Smooth muscle cell of the brain vasculature (primary cell): ENCODE data around the gene SYNC.

ENCODE experiments used
- DNase-seq: peaks from one replicate; pipeline ENCODE4 v3.0.0-alpha.2; 2012; ENCODE audit warnings: low read depth, low spot score

Gene SYNC

DNA sequence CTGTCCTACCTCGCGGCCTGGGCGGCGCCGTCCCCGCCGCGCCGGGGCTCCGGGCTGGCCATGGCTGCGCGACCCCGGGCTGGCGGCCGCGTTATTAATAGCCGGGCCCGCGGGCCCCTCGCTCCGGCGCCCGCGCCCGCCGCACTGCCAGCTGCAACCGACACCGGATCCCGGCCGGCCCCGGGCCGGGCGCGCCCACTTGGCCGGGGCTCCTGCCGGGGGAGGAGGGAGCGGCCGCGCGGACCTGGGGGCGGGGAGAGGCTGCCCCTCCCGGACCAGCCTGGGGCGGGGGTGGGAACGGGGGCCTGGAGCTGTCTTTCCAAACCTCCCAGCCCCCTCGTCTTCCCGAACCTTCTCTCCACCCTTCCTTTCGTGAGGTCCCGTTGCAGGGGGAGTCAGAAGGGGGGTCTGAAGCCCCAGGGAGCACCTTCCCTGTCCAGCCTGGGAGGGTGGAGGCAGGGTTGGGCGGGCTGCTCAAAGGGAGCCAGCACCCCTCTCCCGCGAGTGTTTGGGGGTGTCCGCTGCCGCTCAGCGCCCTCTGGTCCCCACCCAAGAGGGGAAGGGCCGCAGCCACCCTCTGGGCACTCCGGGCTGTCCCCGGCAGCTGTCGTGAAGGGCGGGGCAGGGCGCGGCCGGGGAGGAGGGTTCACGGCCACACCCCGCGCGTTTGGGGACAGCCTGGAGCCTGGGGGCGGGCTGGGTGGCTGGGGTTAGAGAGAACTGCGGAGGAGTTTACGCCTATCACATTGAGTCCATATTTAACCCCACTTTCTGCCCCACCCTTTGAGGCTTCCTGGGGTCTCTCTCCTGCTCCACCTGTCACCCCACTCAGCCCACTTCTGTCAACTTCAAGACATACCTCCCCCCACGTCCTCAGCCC lies at the start of gene SYNC:
Gene SYNC (minus strand): TSS at position 172 of the 880 bp plus-strand sequence. CDS start 110 bp downstream, at position 62.
- no peak for DNase-seq

GRCh38 chr1:32749771-32750170 lies 47.2 kb upstream of the SYNC start:
- DNase-seq, result no peak

DNA sequence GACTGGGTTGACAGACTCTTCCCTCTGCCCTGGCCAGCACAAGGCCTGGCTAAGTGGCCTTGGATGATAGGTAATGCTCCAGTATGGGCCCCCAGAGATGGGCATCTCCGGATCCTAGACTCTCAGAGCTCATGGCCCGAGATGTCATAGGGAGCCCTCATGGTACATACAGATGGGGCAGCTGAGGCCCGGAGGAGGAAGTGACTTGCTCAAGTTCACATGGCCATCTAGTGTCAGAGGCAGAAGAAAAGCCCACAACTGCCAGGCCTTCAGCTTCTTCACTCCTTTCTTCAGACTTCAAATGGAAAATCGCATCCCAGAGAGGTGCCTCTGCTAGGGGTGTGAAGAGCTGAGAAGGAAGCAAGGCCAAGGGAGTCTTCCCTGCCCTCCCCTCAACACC lies 46.8 kb upstream of the SYNC start:
- DNase-seq, result no peak

GRCh38 chr1:32748926-32749325 lies 46.4 kb upstream of the SYNC start:
- DNase-seq, result no peak

DNA sequence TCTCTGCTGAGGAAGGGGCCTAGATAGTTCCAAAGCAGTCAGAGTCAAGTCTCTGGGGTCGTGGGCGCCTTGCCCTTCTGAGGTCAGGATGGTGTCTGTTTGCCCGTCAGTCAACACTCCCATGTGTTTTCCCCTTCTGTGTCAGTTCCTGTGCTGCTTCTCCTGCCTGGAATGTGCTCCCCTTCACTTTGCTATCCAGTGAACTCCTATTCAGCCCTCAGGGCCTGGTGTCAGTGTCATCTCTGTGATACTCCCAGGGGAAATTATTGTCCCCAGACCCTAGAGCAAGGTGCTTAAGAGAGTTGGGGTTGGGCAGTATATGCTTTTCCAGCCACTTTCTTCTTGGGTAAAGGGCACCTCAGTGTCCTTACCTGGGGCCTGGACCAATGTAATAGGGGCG lies 45.8 kb upstream of the SYNC start:
- DNase-seq, result no peak

- no peak for DNase-seq
These were observed 43.6 kb upstream of the SYNC start for GRCh38 chr1:32746130-32746529.

DNA sequence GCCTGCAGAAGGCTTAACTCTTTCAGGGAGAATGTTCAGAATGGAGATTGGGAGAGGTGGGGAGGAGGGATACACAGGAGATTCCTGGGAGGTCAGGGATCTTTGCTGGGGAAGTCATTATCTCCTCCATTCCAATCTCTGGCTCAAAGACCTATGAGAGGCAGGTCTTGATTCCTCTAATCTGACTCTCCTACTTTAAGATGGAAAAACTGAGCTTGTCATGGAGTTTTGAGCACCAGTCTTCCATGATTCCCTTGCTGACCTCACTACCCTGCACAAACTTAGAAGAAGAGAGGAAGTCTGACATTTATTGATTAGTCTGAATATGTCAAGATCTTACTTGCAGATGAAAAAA lies 41.5 kb upstream of the SYNC start:
- no peak for DNase-seq

GRCh38 chr1:32743380-32744070 lies 41.0 kb upstream of the SYNC start:
- DNase-seq, result no peak

- no peak for DNase-seq
These were observed 40.4 kb upstream of the SYNC start for GRCh38 chr1:32742956-32743355.

- DNase-seq, result no peak
These were observed 39.8 kb upstream of the SYNC start for GRCh38 chr1:32742199-32742947.

DNA sequence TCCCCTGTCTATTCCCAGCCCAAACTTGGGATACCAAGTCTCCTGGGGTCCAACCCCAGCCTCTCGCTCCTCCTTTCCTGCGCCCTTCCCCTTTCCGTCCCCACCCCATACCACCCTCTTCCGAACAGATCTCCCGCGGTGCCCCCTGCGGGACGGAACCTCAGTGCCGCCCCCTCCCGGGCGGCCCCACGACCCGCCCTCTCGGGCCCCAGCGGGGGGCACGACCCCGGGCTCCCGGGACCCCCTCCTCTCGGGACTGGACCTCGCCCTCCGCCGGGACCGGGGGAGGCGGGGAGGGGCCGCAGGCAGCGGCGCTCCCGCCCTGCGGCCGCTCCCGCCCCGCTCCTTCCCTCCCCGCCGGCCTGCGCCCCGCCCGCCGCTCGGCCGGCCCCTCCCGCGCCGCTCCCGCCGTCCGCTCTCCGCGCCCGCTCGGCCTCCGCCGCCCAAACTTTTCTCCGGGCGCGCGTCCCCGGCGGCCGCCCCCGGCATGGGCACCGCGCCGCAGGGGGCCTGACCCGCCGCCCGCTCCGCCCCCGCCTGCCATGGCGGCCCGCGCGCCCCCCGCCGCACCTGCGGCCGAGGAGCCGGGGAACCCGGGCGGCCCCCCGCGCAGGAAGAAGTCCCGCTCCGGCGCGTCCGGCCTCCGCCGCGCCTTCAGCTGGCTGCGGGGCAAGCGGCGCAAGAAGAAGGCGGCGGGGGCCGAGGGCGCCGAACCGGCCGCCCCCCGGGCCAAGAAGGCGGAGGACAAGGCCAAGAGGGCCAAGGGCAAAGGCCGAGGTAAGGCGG lies 39.0 kb upstream of the SYNC start:
- no peak for DNase-seq

GRCh38 chr1:32741059-32741412 lies 38.5 kb upstream of the SYNC start:
- no peak for DNase-seq

- DNase-seq, result no peak
These were observed 34.5 kb upstream of the SYNC start for GRCh38 chr1:32736812-32737791.

DNA sequence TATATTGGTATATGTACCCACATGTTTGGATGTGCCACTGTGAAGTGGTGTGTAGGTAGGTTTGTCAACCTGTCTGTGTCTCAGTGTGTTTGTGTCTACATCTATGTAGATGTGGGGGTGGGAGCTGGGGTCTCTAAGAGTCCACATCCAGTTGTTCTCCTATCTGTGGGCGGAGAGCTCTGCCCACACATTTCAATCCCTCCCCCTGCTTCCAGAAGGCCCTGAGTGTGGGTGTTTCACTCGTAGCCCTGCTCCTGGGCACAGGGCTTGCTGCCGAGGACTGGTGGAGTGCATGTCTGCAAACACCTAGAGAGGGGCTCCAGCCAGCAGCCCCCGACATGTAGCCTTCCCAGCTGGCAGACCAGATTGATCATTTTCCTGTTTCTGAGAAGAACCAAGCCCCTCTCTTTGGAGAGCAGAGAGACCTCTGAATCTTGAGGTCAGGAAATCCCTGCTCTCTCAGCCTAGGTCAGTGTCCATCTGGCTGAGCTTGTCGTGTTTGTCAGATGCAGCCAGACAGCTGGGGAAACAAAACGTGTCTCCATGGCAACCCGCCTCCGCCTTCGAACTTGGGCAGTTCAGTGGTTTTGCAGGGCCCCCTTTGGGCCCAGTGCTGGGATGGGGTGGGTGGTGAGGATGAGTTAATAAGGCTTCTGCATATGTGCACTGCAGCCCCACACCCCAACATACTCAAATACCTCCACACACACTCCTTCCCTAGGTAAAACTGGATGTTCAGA lies 31.2 kb upstream of the SYNC start:
- DNase-seq, result no peak

GRCh38 chr1:32729254-32730046 lies 26.9 kb upstream of the SYNC start:
- no peak for DNase-seq

DNA sequence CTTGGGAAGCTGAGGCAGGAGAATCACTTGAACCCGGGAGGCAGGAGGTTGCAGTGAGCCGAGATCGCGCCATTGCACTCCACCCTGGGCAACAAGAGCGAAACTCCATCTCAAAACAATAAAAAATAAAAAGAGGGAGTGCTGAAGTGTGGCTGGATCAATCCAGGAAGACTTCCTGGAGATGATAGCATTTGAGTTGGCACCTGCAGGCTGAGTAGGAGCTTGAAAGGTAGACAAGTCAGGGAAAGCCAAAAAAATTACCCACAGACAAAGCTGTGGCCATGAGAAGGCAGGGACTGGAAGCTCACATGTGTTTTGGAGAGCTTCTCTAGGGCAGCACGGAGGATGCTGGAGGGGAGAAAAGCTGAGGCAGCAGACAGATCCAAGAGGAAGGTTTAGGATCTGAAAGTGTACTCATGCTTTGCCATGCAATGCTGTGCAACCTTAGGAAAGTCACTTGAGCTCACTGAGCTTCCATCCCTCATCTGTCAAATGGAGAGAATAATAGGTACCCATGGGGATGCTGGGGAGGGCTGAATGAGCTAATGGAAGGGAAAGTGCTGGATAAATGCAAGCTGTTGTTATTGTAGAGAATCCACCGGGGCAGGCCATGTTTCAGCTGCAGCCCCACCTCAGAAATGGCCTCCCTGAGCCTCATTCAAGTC lies 26.0 kb upstream of the SYNC start:
- DNase-seq, result no peak

GRCh38 chr1:32727876-32728275 lies 25.3 kb upstream of the SYNC start:
- no peak for DNase-seq

GRCh38 chr1:32725615-32725982 lies 23.0 kb upstream of the SYNC start:
- DNase-seq, result no peak
